PC-3 (cell line): Measurements from ENCODE around the gene SLC43A2. TPM values are rescaled to one million over a fixed set of nuclear protein-coding genes. Genes with fewer than 3 reads are reported as not detected.

Source experiments
- ATAC-seq: fragments of 200-7000 bp; cut with Tn5 transposase; 2 replicates; pipeline ENCODE4 v1.9.1; 2020; ENCODE audit warnings: mild to moderate bottlenecking, moderate library complexity
- BruUV-seq: library from RNA; stranded (reverse); fragments of 400-500 nt; replicated peaks from 2 replicates; lab custom pipeline; 2021; lab: Mats Ljungman, UMichigan
- CTCF ChIA-PET: fragments of 300-600 bp; sonication (Branson Sonifier 250); formaldehyde crosslinking; loops from one replicate; lab custom pipeline; 2022; ENCODE audit warnings: antibody characterized with exemption; lab: Charles Lee
- POLR2A ChIA-PET: fragments of 300-600 bp; sonication (Branson Sonifier 250); formaldehyde crosslinking; loops from one replicate; lab custom pipeline; 2022; ENCODE audit warnings: antibody characterized with exemption; ENCODE audit not compliant: unreplicated experiment; lab: Charles Lee
- DNase-seq: peaks from one replicate; pipeline ENCODE4 v3.0.0-alpha.2; 2015
- H2AFZ ChIP-seq: fragments of 300-600 bp; sonication (generic); 2 replicates; pipeline ENCODE4 v1.6.0; 2016; ENCODE audit warnings: antibody characterized with exemption, low read length
- H3F3A ChIP-seq: fragments of 300-600 bp; sonication (generic); one replicate; pipeline ENCODE4 v1.6.0; 2017; ENCODE audit warnings: antibody characterized with exemption, low read length, control low read depth, mild to moderate bottlenecking; ENCODE audit not compliant: unreplicated experiment
- H3K27ac ChIP-seq: fragments of 300-600 bp; sonication (generic); 2 replicates; pipeline ENCODE4 v1.5.1; 2016; ENCODE audit warnings: mild to moderate bottlenecking, low read length
- H3K27me3 ChIP-seq: fragments of 300-600 bp; sonication (generic); 2 replicates; pipeline ENCODE4 v1.6.1; 2016; ENCODE audit warnings: low read length, mixed read lengths
- H3K36me3 ChIP-seq: fragments of 300-600 bp; sonication (generic); 2 replicates; pipeline ENCODE4 v1.6.1; 2016; ENCODE audit warnings: low read depth, mixed run types, low read length, mixed read lengths
- H3K4me1 ChIP-seq: fragments of 300-600 bp; sonication (generic); 2 replicates; pipeline ENCODE4 v1.5.1; 2016; ENCODE audit warnings: low read length; ENCODE audit not compliant: insufficient read depth
- H3K4me2 ChIP-seq: fragments of 300-600 bp; sonication (generic); 2 replicates; pipeline ENCODE4 v1.6.0; 2016; ENCODE audit warnings: low read length
- H3K4me3 ChIP-seq: fragments of 300-600 bp; sonication (generic); 2 replicates; pipeline ENCODE4 v1.5.1; 2016; ENCODE audit warnings: mild to moderate bottlenecking, low read length, mixed read lengths
- H3K79me2 ChIP-seq: fragments of 300-600 bp; sonication (generic); 2 replicates; pipeline ENCODE4 v1.6.1; 2017; ENCODE audit warnings: low read length, mixed read lengths
- H3K9ac ChIP-seq: fragments of 300-600 bp; sonication (generic); 2 replicates; pipeline ENCODE4 v1.6.0; 2016; ENCODE audit warnings: mild to moderate bottlenecking, low read length
- H3K9me2 ChIP-seq: fragments of 300-600 bp; sonication (generic); replicated peaks from 2 replicates; pipeline ENCODE4 v1.6.1; 2016; ENCODE audit warnings: mixed run types, low read length, mixed read lengths
- H3K9me3 ChIP-seq: fragments of 300-600 bp; sonication (generic); 2 replicates; pipeline ENCODE4 v1.6.1; 2016; ENCODE audit warnings: low read length, mixed read lengths
- H4K20me1 ChIP-seq: fragments of 300-600 bp; sonication (generic); 2 replicates; pipeline ENCODE4 v1.6.1; 2016; ENCODE audit warnings: low read length, mixed read lengths
- EZH2 ChIP-seq: fragments of 300-600 bp; sonication (generic); IDR thresholded peaks from one replicate; pipeline ENCODE4 v1.6.1; 2017; ENCODE audit warnings: antibody characterized with exemption, mild to moderate bottlenecking, low read length; ENCODE audit not compliant: unreplicated experiment
- EZH2phosphoT487 ChIP-seq: fragments of 300-600 bp; sonication (generic); IDR thresholded peaks from 2 replicates; pipeline ENCODE4 v1.6.1; 2018; ENCODE audit warnings: mild to moderate bottlenecking, antibody characterized with exemption, low read length, borderline replicate concordance
- intact Hi-C: fragments of 100-400 bp; cut with micrococcal nuclease; formaldehyde crosslinking; loops from 2 replicates; pipeline ENCODE4 v1.9.0; 2023
- total RNA-seq: library from RNA; depleted of rRNA; stranded (reverse); fragments of >200 nt; gene quantifications from 2 replicates; pipeline ENCODE4 v1.2.3, GENCODE V29; 2014
- TF ChIP-seq, protein P1 (sequence below): fragments of 300-600 bp; sonication (generic); conservative IDR thresholded peaks from 2 replicates; pipeline ENCODE4 v1.5.1; 2017; ENCODE audit warnings: antibody characterized with exemption, low read depth, mild to moderate bottlenecking, low read length

The SLC43A2 gene
- total RNA-seq, 1 experiment from 2014 or later, result 6.2 TPM

DNA sequence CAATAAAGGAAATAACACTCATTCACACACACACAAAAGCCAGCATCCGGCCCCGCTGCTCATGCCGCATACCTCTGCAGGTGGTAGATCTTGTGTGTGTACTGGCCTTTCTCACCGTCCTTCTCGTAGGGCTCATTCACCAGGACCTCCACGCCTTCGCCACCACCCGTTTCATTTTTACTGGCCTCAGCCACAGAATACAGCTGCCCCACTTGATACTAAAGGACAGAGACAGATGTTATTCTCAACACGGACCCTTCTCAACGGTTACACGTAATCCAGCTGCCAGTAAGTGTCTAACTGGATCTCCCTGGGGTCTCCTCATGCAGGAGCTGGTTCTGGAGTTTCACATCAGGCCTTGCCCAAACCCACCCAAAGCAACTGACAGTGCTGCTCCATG, 75.7 kb downstream of the SLC43A2 start:
- H3K4me1 ChIP-seq, result no peaks in the 10 kb centered on the region
- TF ChIP-seq, protein P1, sequence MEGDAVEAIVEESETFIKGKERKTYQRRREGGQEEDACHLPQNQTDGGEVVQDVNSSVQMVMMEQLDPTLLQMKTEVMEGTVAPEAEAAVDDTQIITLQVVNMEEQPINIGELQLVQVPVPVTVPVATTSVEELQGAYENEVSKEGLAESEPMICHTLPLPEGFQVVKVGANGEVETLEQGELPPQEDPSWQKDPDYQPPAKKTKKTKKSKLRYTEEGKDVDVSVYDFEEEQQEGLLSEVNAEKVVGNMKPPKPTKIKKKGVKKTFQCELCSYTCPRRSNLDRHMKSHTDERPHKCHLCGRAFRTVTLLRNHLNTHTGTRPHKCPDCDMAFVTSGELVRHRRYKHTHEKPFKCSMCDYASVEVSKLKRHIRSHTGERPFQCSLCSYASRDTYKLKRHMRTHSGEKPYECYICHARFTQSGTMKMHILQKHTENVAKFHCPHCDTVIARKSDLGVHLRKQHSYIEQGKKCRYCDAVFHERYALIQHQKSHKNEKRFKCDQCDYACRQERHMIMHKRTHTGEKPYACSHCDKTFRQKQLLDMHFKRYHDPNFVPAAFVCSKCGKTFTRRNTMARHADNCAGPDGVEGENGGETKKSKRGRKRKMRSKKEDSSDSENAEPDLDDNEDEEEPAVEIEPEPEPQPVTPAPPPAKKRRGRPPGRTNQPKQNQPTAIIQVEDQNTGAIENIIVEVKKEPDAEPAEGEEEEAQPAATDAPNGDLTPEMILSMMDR, result no peak
- no peak for TF ChIP-seq EZH2
- TF ChIP-seq EZH2phosphoT487, result no peak
- ChIA-PET CTCF (no interaction called here), POLR2A (no interaction called here)
- no TSS peak for BruUV-seq
- H3K36me3 ChIP-seq, result peaks cover 8% of the 10 kb centered on the region; the same call in 1 of the 2 replicates
- no peak overlapping the region for H3K27ac ChIP-seq
- DNase-seq, result no peak
- H3K4me3 ChIP-seq, result no peak overlapping the region
- no peak overlapping the region for H2AFZ ChIP-seq
- no peaks in the 10 kb centered on the region for H4K20me1 ChIP-seq
- no peaks in the 10 kb centered on the region for H3K9me2 ChIP-seq
- no peak overlapping the region for H3K9ac ChIP-seq
- intact Hi-C loops, result no loop called here
- no peaks in the 10 kb centered on the region for H3K9me3 ChIP-seq
- ATAC-seq, result no peak
- H3K27me3 ChIP-seq, result no peaks in the 10 kb centered on the region
- no peaks in the 10 kb centered on the region for H3F3A ChIP-seq
- no peak overlapping the region for H3K4me2 ChIP-seq
- H3K79me2 ChIP-seq, result peaks cover 9% of the 10 kb centered on the region

DNA sequence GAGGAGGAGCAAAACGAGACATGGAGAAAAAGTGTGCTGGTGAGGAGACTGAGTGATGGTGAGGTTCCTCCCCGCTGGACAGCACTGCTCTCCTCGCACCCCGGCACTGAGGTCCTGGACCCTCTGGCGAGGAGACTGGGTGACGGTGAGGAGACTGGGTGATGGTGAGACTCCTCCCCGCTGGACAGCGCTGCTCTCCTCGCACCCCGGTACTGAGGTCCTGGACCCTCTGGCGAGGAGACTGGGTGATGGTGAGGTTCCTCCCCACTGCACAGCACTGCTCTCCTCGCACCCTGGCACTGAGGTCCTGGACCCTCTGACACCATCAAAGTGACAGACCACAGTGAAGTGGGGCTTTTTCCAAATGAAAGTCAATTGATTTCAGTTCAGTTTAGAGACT, 76.9 kb downstream of the SLC43A2 start:
- Histone ChIP-seq H4K20me1 (no peaks in the 10 kb centered on the region), H2AFZ (no peak overlapping the region), H3K27ac (no peak overlapping the region), H3K4me1 (no peaks in the 10 kb centered on the region), H3K9me3 (no peaks in the 10 kb centered on the region), H3K9ac (no peak overlapping the region), H3K27me3 (no peaks in the 10 kb centered on the region), H3K36me3 (peaks cover 8% of the 10 kb centered on the region; the same call in 1 of the 2 replicates), H3K79me2 (no peaks in the 10 kb centered on the region), H3K4me3 (no peak overlapping the region), H3K9me2 (no peaks in the 10 kb centered on the region), H3F3A (no peaks in the 10 kb centered on the region), H3K4me2 (no peak overlapping the region)
- POLR2A ChIA-PET, result no interaction called here
- TF ChIP-seq, protein P1, result no peak
- TF ChIP-seq EZH2, result no peak
- TF ChIP-seq EZH2phosphoT487, result no peak
- BruUV-seq, result no TSS peak
- ATAC-seq (no peak), DNase-seq (no peak)
- CTCF ChIA-PET, result no interaction called here
- intact Hi-C loops, result no loop called here

DNA sequence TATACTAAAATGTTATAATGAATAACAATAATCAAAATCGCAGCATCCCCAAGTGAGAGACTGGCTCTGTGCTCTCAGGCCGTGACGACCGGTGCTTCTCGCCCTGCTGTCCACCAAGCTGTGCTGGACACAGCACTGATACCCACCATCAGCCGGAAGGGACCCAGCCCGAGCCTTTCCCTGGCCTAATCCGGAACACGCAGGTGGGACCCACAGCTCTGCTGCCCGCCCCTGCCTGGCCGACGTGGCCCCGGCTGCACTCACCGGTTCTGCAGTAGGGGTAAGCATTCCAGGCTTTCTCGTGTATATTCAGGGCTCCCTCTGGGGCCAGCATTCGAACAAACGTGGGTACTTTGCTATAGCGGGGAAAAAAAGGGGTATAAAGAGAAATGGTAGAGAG, 80.6 kb downstream of the SLC43A2 start:
- Histone ChIP-seq H3F3A (no peaks in the 10 kb centered on the region), H2AFZ (no peak overlapping the region), H3K36me3 (peaks cover 8% of the 10 kb centered on the region; the same call in 1 of the 2 replicates), H3K4me3 (no peak overlapping the region), H3K79me2 (no peaks in the 10 kb centered on the region), H3K9me2 (no peaks in the 10 kb centered on the region), H3K27me3 (no peaks in the 10 kb centered on the region), H3K9me3 (no peaks in the 10 kb centered on the region), H3K4me1 (no peaks in the 10 kb centered on the region), H3K27ac (no peak overlapping the region), H3K4me2 (no peak overlapping the region), H3K9ac (no peak overlapping the region), H4K20me1 (no peaks in the 10 kb centered on the region)
- BruUV-seq, result no TSS peak
- intact Hi-C loops, result no loop called here
- CTCF ChIA-PET, result no interaction called here
- no peak for TF ChIP-seq EZH2phosphoT487
- TF ChIP-seq, protein P1, result no peak
- TF ChIP-seq EZH2, result no peak
- POLR2A ChIA-PET, result no interaction called here
- DNase-seq (no peak), ATAC-seq (no peak)
